HG03159 (cell line): Measurements from ENCODE around the gene CORO7.
"Not testable (repeated sequence)": the region's sequence is repeated elsewhere in the genome, so short reads cannot be mapped to it uniquely, and the experiment has no call there.

Experiments used
- ATAC-seq: cut with Tn5 transposase; IDR thresholded peaks from one replicate; pipeline ENCODE4 v1.9.1; 2021; ENCODE audit warnings: mild to moderate bottlenecking, moderate library complexity; ENCODE audit not compliant: unreplicated experiment

The CORO7 gene

GRCh38 chr16:4358831-4359561, 57.4 kb downstream of the CORO7 start:
- ATAC-seq: no peak

- ATAC-seq: no peak
These were observed 58.2 kb downstream of the CORO7 start for GRCh38 chr16:4358236-4358635.

- no peak for ATAC-seq
These were observed 59.6 kb downstream of the CORO7 start for GRCh38 chr16:4356820-4357219.

GRCh38 chr16:4354512-4355409, 61.6 kb downstream of the CORO7 start:
- no peak for ATAC-seq

GRCh38 chr16:4353675-4354074, 62.7 kb downstream of the CORO7 start:
- ATAC-seq: no peak

GRCh38 chr16:4352843-4353242, 63.6 kb downstream of the CORO7 start:
- ATAC-seq: no peak

- no peak for ATAC-seq
These were observed 64.5 kb downstream of the CORO7 start for GRCh38 chr16:4351880-4352279.

- ATAC-seq: peak; percentile 89
These were observed 65.4 kb downstream of the CORO7 start, which contains the start of gene PAM16 for GRCh38 chr16:4350787-4351659. TSS of gene PAM16 (minus strand) at chr16:4351321. CDS start at chr16:4351234, 87 bp downstream.

- no peak for ATAC-seq
These were observed 66.0 kb downstream of the CORO7 start for GRCh38 chr16:4350365-4350786.

GRCh38 chr16:4349332-4349731, 67.1 kb downstream of the CORO7 start:
- no peak for ATAC-seq

- no peak for ATAC-seq
These were observed 68.5 kb downstream of the CORO7 start for GRCh38 chr16:4347765-4348509.

- no peak for ATAC-seq
These were observed 69.4 kb downstream of the CORO7 start for GRCh38 chr16:4347010-4347409.

GRCh38 chr16:4345836-4346781, 70.3 kb downstream of the CORO7 start:
- ATAC-seq: no peak

GRCh38 chr16:4344983-4345835, 71.2 kb downstream of the CORO7 start:
- no peak for ATAC-seq

- ATAC-seq: not testable (repeated sequence)
These were observed 72.0 kb downstream of the CORO7 start for GRCh38 chr16:4344300-4344982.

GRCh38 chr16:4342866-4343744, 73.3 kb downstream of the CORO7 start:
- ATAC-seq: no peak

GRCh38 chr16:4341250-4341649, 75.1 kb downstream of the CORO7 start:
- ATAC-seq: no peak
